ENCODE results near the gene LDLR.

DNA sequence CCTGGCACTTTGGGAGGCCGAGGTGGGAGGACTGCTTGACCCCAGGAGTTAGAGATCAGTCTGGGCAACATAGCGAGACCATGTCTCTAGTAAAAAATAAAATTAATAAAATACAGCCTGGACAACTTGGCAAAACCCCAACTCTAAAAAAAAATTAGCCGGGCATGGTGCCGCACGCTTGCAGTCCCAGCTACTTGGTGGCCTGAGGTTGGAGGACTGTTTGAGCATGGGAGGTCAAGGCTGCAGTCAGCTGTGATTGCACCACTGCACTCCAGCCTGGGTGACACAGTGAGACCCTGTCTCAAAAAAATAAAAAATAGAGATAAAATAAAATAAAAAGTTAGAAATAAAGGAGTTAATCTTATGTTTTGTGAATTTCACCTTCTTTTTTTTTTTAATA, 81.9 kb downstream of the LDLR start:
- no peak for TF ChIP-seq POLR2A (IDR thresholded peaks at IDR 0.05)
- no peak for TF ChIP-seq CTCF (IDR thresholded peaks at IDR 0.05)
- TF ChIP-seq POLR2AphosphoS5 (IDR thresholded peaks at IDR 0.05), result peak in 1 of 4 donors; percentile 36

All from sigmoid colon (tissue), 4 donors.